ENCODE results near the gene SYNPR.

DNA sequence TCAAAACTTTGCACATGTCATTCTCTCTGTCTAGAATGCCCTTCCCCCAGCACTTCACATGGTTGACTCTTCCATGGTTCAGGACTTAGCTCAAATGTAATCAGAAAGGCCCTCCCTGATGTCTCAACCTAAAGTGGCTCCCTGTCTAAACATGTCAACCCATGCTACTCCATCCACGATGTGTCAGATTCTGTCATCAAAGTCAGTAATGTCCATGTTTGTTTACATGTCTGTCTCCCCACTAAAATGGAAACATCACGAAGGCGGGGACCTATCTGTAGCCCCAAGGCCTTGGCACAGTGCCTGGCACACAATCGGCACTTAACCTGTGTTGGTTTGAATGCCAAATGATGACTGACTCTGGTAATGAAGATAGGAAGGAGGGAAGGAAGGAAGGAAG, 353.6 kb downstream of the SYNPR start:
- TF ChIP-seq, protein P1, sequence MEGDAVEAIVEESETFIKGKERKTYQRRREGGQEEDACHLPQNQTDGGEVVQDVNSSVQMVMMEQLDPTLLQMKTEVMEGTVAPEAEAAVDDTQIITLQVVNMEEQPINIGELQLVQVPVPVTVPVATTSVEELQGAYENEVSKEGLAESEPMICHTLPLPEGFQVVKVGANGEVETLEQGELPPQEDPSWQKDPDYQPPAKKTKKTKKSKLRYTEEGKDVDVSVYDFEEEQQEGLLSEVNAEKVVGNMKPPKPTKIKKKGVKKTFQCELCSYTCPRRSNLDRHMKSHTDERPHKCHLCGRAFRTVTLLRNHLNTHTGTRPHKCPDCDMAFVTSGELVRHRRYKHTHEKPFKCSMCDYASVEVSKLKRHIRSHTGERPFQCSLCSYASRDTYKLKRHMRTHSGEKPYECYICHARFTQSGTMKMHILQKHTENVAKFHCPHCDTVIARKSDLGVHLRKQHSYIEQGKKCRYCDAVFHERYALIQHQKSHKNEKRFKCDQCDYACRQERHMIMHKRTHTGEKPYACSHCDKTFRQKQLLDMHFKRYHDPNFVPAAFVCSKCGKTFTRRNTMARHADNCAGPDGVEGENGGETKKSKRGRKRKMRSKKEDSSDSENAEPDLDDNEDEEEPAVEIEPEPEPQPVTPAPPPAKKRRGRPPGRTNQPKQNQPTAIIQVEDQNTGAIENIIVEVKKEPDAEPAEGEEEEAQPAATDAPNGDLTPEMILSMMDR (conservative IDR thresholded peaks at IDR 0.05; ENCODE audit: low read depth, low read length) = no peak
- no peak for TF ChIP-seq EZH2 (IDR thresholded peaks at IDR 0.05; ENCODE audit: borderline replicate concordance, low read depth, low read length, poor library complexity, severe bottlenecking)

Measured in A673 (cell line).